NOMO-1 treated with dmso at 0.1 percent for 144 hours (cell line): ENCODE measurements around the gene EPB41.
"Not testable (repeated sequence)": the region's sequence is repeated elsewhere in the genome, so short reads cannot be mapped to it uniquely, and the experiment has no call there.

ENCODE experiments used
- DNase-seq: peaks from one replicate; lab custom pipeline; 2025; ENCODE audit not compliant: unreplicated experiment; lab: John Stamatoyannopoulos, UW

Gene EPB41

DNA sequence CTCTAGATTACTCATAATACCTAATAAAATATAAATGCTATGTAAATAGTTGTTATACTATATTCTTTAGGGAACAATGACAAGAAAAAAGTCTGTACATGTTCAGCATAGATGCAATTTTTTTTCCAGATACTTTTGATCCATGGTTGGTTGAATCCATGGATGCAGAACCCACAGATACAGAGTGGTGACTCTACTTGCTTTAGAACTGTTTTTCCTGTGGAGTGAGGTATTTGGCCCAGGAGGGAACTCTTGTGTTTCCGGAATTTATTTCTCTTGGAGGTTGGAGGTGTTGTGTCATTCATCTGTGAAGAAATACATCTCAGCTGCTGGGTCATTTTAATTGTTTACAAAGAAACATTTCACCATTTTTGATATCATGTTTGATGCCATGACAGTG lies 180.6 kb downstream of the EPB41 start:
- no peak for DNase-seq

GRCh38 chr1:29096231-29096886 lies 182.0 kb downstream of the EPB41 start:
- no peak for DNase-seq

DNA sequence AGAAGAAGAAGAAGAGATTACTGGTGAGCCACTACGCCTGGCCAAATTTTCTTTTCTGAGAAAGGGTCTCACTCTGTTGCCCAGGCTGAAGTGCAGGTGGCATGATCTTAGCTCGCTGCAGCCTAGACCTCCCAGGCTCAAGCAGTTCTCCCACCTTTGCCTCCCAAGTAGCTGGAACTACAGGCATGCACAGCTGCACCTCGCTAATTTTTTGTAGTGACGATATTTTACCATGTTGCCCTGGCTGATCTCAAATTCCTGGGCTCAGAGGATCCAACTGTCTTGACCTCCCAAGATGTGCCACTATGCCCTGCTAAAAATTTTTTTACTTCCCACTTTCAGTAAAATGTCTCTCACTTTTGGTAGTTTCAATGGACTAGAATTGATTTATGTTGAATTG lies 184.9 kb downstream of the EPB41 start:
- DNase-seq = no peak

DNA sequence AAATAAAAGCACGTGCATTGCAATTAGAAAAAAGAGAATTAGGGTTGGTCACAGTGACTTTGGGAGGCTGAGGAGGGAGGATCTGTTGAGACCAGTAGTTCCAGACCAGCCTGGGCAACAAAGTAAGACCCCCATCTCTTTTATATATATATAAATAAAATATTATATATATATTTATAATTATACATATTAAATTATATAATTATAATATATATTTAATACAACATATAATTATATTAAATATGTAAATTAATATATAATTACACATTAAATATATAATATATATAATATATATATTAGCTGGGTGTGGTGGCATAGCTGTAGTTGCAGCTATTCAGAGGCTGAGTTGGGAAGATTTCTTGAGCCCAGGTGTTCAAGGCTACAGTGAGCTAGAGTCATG lies 186.1 kb downstream of the EPB41 start:
- DNase-seq = no peak

DNA sequence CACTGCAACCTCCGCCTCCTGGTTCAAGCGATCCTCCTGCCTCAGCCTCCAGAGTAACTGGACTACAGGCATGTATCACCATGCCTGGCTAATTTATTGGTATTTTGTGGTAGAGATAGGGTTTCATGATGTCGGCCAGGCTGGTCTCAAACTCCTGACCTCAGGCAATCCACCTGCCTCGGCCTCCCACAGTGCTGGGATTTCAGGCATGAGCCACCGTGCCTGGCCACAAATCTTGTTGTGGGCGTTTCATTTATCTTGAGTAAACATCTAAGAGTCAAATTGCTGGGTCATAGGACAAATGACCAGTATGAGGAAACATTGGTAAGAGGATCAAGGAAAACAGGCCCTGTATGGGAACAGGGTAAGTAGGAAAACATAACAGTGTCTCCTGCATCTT lies 191.5 kb downstream of the EPB41 start:
- no peak for DNase-seq

DNA sequence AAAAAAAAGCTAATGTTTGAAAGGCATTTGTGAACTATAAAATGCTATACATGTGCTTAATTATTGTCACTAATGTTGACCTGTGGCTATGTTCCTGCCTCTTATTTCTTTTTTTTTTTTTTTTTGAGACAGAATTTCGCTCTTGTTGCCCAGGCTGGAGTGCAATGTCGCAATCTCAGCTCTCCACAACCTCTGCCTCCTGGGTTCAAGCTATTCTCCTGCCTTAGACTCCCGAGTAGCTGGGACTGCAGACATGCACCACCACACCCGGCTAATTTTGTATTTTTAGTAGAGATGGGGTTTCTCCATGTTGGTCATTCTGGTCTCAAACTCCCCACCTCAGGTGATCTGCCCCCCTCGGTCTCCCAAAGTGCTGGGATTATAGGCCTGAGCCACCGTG lies 193.7 kb downstream of the EPB41 start:
- DNase-seq = not testable (repeated sequence)

DNA sequence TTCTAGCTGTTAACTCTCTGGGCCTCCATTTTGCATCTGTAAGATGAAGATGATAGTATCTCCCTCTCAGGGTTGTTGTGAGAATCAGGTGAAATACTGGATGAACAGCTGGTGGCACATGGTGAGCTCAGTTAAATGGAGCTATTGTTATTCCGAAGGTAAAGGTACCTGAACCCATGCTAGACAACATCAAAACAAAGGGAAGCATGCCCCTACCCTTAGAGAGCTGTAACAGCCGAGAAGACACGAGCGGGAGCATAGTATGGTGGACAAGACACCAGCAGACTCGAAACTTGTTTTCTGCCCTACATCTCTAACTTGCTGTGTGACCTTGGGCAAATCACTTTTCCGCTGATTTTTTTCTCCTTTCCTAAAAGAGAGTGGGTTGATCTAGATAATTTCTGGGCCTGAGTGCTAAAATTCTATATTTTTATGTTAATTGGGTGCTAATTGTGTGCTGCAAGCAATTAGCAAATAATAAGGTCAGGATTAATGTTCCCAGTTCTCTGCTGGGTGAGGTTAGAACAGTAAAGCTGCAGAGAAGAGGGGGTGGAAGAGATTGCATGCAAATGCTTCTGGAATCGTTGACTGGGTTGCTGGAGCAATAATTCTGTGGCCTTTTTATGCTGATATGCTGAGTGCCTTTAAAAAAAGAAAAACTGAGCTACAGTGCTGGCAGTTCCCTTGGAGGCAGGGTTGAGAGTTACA lies 198.5 kb downstream of the EPB41 start:
- DNase-seq = no peak

GRCh38 chr1:29113413-29114117 lies 199.2 kb downstream of the EPB41 start:
- DNase-seq = no peak

- no peak for DNase-seq
Measured at GRCh38 chr1:29114654-29115053, 200.3 kb downstream of the EPB41 start.

DNA sequence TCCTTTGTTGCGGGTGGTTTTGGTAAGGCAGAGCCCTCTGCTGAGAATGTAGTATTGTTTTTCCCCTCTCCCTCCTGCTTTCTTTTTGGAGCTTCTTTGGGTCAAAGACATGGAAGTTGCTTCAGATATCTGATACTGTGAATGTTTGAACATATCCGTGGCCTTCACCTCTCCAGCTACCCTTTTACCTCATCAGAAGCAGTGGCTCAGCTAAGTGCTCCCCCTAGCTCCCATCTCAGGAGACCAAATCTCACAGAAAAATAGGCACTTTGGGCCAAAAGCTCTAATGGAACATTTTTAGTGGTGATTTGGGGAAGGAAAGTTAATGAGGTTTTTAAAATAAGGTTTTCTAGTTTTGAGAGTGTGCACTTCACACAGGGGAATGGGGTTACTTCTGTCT lies 203.0 kb downstream of the EPB41 start:
- DNase-seq = no peak

- no peak for DNase-seq
Measured at GRCh38 chr1:29119121-29119929, 205.0 kb downstream of the EPB41 start.

GRCh38 chr1:29120367-29120766 lies 206.0 kb downstream of the EPB41 start:
- no peak for DNase-seq

DNA sequence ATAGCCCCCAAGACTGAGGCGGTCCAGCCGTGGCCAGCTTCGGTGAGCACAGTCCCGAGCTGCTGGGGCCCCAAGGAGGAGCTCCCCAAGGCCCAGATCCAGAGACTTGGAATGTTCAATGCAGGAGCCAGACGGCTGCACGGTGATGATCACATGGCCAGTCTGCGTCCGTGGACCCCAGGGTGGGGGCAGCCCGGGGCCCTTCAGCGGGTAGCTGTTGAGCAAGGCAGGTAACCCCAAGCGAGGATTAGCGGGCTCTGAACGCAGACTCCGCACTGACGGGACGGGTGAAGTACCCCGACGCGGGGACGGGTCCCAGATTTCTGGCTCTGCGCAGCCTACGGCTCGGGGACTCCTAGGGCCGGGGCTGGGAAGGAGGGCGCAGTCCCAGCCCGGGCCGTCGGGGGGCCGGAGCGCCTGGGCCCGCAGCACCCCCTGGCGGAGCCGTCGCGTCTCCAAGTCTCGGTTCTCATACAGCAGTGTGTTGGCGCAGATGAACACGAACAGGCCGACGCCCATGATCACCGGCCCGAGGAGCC lies 206.6 kb downstream of the EPB41 start:
- DNase-seq = peak; percentile 41

DNA sequence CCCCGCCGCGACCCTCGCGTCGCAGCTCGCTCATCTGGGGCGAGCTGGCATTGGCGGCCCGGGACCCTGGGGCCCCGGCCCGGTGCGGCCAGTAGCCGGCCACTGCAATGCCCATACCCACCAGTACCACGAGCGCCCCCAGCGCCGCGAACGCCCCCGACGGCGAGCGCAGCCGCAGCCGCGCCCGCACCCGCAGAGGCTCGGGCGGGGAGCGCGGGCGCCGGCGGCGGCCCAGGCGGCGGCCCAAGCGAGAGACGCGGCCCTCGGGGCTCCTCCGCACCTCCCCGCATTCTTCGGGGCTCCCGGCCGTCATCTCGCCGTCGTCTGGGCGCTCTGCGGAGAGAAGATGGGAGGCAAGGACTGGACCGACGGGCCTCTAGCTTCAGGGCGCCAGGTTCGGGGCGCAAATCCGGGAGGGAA lies 207.2 kb downstream of the EPB41 start:
- DNase-seq = no peak

DNA sequence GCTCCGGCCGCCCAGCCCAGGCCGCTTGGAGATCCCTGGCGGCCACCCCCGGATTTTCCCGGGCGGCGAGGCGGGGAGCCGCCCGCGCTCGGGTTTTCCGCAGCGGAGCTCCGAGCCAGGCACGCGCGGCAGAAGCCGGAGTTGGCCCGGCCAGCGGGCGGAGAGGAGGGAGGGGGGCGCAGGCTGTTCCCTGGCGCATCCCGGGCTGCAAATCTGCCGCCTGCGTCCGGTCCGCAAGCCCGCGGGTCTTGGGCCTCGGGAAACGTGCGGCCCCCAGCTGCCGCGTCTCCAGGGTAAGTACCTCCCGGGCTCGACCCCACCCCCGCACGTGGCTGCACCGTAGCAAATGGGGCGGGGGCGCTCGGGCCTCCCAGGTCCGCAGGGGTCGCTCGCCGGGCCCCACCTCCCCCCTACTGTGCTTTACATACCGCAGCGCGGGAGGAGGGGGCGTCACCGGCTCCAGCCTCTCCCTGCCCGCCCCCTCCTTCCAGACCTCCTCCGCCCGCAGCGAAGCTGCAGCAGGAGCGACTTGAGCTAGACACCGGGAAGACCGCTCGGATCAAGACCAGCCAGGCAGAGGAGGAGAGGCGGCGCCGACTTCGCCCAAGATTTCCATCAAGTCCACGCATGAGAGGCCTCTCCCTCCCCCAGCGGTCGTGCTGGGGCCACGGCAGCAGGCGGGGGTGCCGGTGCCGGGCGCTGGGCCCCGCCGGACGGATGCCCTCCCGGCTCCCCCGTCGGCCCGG lies 207.7 kb downstream of the EPB41 start:
- DNase-seq = no peak

DNA sequence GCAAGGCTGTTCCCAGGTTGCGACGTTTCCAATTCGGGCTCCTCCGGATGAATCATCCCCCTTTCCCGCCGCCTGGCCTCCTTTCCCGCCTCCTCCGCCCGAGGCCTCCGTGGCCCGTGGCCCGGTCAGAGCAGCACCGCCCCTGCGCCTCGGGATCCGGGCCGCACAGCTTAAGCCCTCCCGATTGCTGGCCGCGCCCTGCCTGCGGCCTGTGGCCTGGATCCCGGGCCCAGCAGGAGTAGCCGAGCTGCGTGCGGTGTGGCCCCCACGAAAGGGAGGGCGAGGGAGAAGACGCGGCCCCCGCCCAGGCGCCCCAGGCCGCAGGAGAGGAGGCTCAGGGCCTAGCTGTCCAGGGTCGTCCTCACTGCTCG lies 208.3 kb downstream of the EPB41 start:
- DNase-seq = no peak

- no peak for DNase-seq
Measured at GRCh38 chr1:29123053-29123886, 208.9 kb downstream of the EPB41 start.

DNA sequence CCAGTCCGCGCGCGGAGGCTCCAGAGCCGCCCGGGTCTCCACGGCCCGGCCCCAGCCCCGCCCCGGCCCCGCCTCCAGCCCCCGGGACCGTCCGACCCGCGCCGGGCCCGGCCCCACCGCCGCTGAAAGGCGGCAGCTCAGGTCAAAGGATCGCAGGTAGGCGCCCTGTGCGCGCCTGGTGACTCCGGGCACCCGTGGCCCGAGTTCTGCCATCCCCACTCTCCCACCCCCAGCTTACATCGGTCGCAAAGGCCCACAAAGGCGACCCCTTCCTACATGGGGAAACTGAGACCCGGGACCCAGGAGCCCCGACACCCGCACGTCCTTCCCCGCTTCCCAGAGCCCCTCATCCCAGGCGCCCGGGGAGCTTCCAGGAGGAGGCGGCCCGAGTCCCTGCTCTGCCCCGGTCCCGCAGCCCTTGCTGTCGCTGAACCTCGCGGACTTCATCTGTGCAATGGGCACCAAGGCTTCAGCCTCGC lies 209.6 kb downstream of the EPB41 start, which contains the start of gene TMEM200B:
Gene TMEM200B (minus strand): TSS at position 17 of the 479 bp plus-strand sequence. CDS start 2,075 bp downstream, outside the sequence.
- no peak for DNase-seq
